ENCODE measurements around the gene PLCD3. TPM values are rescaled to one million over a fixed set of nuclear protein-coding genes. Genes with fewer than 3 reads are reported as not detected.

PLCD3 gene
- total RNA-seq, 1 experiment from 2014 or later, result 88.5 TPM

DNA sequence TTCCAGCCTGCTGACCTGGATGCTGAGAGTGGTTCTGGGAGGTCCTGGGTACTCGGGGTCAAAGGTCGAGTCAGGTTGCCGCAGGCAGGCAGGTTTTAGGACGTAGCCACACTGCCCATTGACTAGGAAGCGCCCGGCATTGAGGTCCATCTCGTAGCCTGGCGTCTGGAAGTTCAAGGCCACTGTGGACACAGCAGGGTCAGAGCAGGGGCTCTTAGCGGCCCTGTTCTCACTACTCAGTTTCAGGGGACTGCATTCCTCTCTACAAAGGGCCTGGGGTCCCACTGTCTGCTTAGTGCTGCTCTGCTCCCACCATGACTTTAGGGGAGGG, 18.9 kb downstream of the PLCD3 start:
- peak overlapping the region; percentile 21 for H3K4me3 Mint-ChIP-seq (ENCODE audit: unreplicated experiment)
- DNase-seq, result no peak
- CTCF ChIA-PET, result no interaction called here
- H3K27me3 Mint-ChIP-seq (ENCODE audit: insufficient read depth, unreplicated experiment), result no peaks in the 10 kb centered on the region
- no peaks in the 10 kb centered on the region for H3K9me3 Mint-ChIP-seq (ENCODE audit: unreplicated experiment)
- TF ChIP-seq, protein P1, sequence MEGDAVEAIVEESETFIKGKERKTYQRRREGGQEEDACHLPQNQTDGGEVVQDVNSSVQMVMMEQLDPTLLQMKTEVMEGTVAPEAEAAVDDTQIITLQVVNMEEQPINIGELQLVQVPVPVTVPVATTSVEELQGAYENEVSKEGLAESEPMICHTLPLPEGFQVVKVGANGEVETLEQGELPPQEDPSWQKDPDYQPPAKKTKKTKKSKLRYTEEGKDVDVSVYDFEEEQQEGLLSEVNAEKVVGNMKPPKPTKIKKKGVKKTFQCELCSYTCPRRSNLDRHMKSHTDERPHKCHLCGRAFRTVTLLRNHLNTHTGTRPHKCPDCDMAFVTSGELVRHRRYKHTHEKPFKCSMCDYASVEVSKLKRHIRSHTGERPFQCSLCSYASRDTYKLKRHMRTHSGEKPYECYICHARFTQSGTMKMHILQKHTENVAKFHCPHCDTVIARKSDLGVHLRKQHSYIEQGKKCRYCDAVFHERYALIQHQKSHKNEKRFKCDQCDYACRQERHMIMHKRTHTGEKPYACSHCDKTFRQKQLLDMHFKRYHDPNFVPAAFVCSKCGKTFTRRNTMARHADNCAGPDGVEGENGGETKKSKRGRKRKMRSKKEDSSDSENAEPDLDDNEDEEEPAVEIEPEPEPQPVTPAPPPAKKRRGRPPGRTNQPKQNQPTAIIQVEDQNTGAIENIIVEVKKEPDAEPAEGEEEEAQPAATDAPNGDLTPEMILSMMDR (IDR thresholded peaks at IDR 0.05; ENCODE audit: insufficient read depth in 1 of 2, low read depth in 1 of 2, low read length in 1 of 2, severe bottlenecking in 1 of 2, unreplicated experiment in 1 of 2), result no peak
- POLR2A ChIA-PET, result no interaction called here
- Histone ChIP-seq H3K36me3 (ENCODE audit: control insufficient read depth, insufficient read depth, low read length) (peaks cover 2% of the 10 kb centered on the region; the same call in 1 of the 2 replicates), H3K9me3 (no peaks in the 10 kb centered on the region), H3K4me1 (peaks cover 7% of the 10 kb centered on the region; the same call in 1 of the 2 replicates), H3K4me3 (ENCODE audit: low read depth, low read length) (no peak overlapping the region), H3K27me3 (replicated peaks; ENCODE audit: control insufficient read depth, insufficient read depth, low read length) (no peaks in the 10 kb centered on the region)
- no TSS peak for BruUV-seq (replicated peaks)
- peaks cover 6% of the 10 kb centered on the region for H3K4me1 Mint-ChIP-seq (ENCODE audit: low read depth, unreplicated experiment)
- peaks cover 70% of the 10 kb centered on the region for H3K36me3 Mint-ChIP-seq (ENCODE audit: insufficient read depth, unreplicated experiment)
- H3K27ac Mint-ChIP-seq (ENCODE audit: unreplicated experiment), result no peak overlapping the region
- intact Hi-C loops (cut with micrococcal nuclease; ENCODE audit: unreplicated experiment), result no loop called here

DNA sequence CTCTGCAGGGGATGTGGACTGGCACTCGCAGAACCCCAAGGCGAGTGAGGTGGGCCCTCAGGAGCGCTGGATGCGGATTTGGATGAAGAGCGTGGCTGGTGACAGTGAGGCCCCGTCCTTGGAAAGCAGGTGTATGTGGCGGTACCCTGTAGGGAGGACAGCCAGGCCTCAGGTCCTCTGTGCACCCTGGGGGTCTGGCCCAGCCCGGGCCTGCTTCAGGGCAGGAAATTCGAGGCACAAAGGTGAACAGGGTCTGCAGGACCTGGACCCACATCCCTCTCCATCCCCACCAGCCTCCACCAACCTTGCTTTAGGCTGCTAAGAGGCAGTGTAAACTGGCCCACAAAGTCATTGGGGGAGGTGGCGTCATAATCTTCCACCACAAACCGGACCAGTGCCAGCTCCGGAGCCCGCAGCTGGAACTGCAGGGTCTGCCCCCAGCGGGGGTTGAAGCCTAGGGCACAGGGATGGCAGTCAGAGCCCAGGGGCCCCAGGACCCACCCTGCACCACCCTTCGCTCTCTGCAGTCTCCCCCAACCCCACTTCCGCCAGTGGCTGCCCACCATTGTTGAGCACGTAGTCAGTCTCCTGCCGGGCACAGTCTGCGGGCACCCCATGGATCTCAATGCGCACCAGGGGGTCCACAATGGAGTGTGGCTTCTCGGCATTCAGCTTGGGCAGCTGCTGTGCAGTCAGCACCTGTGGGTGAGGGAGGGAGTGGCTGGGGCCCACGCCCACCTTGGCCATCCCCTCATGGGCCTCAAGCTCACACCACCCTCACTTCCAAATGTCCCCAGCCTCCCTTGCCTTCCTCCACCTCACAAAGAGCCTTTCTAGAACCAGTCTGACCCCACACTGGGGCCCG, 19.5 kb downstream of the PLCD3 start:
- H3K4me1 Mint-ChIP-seq (ENCODE audit: low read depth, unreplicated experiment), result peaks cover 6% of the 10 kb centered on the region
- H3K36me3 ChIP-seq (ENCODE audit: control insufficient read depth, insufficient read depth, low read length), result no peaks in the 10 kb centered on the region; the same call in 1 of the 2 replicates
- no peak for DNase-seq

DNA sequence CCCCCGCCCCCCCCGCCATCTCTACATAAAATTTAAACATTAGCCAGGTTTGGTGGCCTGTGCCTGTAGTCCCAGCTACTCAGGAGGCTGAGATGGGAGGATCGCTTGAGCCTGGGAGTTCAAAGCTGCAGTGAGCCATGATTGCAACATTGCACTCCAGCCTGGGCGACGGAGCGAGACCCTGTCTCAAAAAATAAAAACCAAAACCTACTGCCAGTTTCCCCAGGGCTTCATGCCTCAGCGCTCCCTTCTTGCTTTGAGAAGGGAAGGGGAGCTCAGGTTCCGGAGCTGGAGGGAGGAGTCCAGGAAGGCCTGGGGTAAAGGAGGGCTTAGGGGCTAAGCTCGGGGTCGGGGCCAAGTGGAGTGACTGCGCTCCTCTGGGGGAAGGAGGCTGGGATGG, 20.5 kb downstream of the PLCD3 start:
- intact Hi-C loops (cut with micrococcal nuclease; ENCODE audit: unreplicated experiment), result no loop called here
- DNase-seq, result no peak
- Histone ChIP-seq H3K9me3 (no peaks in the 10 kb centered on the region), H3K36me3 (ENCODE audit: control insufficient read depth, insufficient read depth, low read length) (no peaks in the 10 kb centered on the region; the same call in 1 of the 2 replicates), H3K4me3 (ENCODE audit: low read depth, low read length) (no peak overlapping the region), H3K27me3 (replicated peaks; ENCODE audit: control insufficient read depth, insufficient read depth, low read length) (no peaks in the 10 kb centered on the region), H3K4me1 (peaks cover 7% of the 10 kb centered on the region; the same call in 1 of the 2 replicates)
- H3K36me3 Mint-ChIP-seq (ENCODE audit: insufficient read depth, unreplicated experiment), result peaks cover 75% of the 10 kb centered on the region
- POLR2A ChIA-PET, result no interaction called here
- H3K27me3 Mint-ChIP-seq (ENCODE audit: insufficient read depth, unreplicated experiment), result no peaks in the 10 kb centered on the region
- CTCF ChIA-PET, result interaction anchor here (0.7 to 1.1 kb wide), 2 partner anchors 21 to 23 kb away, joined by 4 to 6 read pairs; partner anchors contain the start of gene ACBD4
- BruUV-seq (replicated peaks), result TSS peak; percentile 39
- peak overlapping the region; percentile 2 for H3K27ac Mint-ChIP-seq (ENCODE audit: unreplicated experiment)
- TF ChIP-seq, protein P1 (IDR thresholded peaks at IDR 0.05; ENCODE audit: insufficient read depth in 1 of 2, low read depth in 1 of 2, low read length in 1 of 2, severe bottlenecking in 1 of 2, unreplicated experiment in 1 of 2), result no peak
- H3K9me3 Mint-ChIP-seq (ENCODE audit: unreplicated experiment), result no peaks in the 10 kb centered on the region
- H3K4me1 Mint-ChIP-seq (ENCODE audit: low read depth, unreplicated experiment), result peaks cover 6% of the 10 kb centered on the region
- H3K4me3 Mint-ChIP-seq (ENCODE audit: unreplicated experiment), result no peak overlapping the region

More for the DNA sequence above, 19.5 kb downstream of the PLCD3 start:
- intact Hi-C loops (cut with micrococcal nuclease; ENCODE audit: unreplicated experiment), result no loop called here
- no peaks in the 10 kb centered on the region for H3K9me3 Mint-ChIP-seq (ENCODE audit: unreplicated experiment)
- no peaks in the 10 kb centered on the region for H3K27me3 ChIP-seq (replicated peaks; ENCODE audit: control insufficient read depth, insufficient read depth, low read length)
- peaks cover 72% of the 10 kb centered on the region for H3K36me3 Mint-ChIP-seq (ENCODE audit: insufficient read depth, unreplicated experiment)
- H3K4me3 ChIP-seq (ENCODE audit: low read depth, low read length), result no peak overlapping the region
- no TSS peak for BruUV-seq (replicated peaks)
- TF ChIP-seq, protein P1 (IDR thresholded peaks at IDR 0.05; ENCODE audit: insufficient read depth in 1 of 2, low read depth in 1 of 2, low read length in 1 of 2, severe bottlenecking in 1 of 2, unreplicated experiment in 1 of 2), result no peak
- H3K4me1 ChIP-seq, result peaks cover 7% of the 10 kb centered on the region; the same call in 1 of the 2 replicates
- H3K4me3 Mint-ChIP-seq (ENCODE audit: unreplicated experiment), result peak overlapping the region; percentile 21
- no peaks in the 10 kb centered on the region for H3K9me3 ChIP-seq
- POLR2A ChIA-PET, result no interaction called here
- CTCF ChIA-PET, result no interaction called here
- no peaks in the 10 kb centered on the region for H3K27me3 Mint-ChIP-seq (ENCODE audit: insufficient read depth, unreplicated experiment)
- H3K27ac Mint-ChIP-seq (ENCODE audit: unreplicated experiment), result no peak overlapping the region
